ENCODE measurements around the gene SLC44A1. TPM values are rescaled to one million over a fixed set of nuclear protein-coding genes. Genes with fewer than 3 reads are reported as not detected.

SLC44A1 gene
- total RNA-seq, 2 experiments from 2014 or later, result 26.6 to 71.6 TPM

GRCh38 chr9:105206821-105207699 is 37.4 kb upstream of the SLC44A1 start:
- ChIA-PET CTCF (ENCODE audit: unreplicated experiment) (no interaction called here), POLR2A (interaction anchor here (0.8 kb wide), 1 partner anchor 363 kb away, joined by 3 read pairs; no protein-coding TSS in a partner anchor)
- TF ChIP-seq EZH2phosphoT487 (IDR thresholded peaks at IDR 0.05; ENCODE audit: borderline replicate concordance, low read depth, low read length), result no peak
- TF ChIP-seq CTCF (conservative IDR thresholded peaks at IDR 0.05; ENCODE audit: low read length), result no peak

DNA sequence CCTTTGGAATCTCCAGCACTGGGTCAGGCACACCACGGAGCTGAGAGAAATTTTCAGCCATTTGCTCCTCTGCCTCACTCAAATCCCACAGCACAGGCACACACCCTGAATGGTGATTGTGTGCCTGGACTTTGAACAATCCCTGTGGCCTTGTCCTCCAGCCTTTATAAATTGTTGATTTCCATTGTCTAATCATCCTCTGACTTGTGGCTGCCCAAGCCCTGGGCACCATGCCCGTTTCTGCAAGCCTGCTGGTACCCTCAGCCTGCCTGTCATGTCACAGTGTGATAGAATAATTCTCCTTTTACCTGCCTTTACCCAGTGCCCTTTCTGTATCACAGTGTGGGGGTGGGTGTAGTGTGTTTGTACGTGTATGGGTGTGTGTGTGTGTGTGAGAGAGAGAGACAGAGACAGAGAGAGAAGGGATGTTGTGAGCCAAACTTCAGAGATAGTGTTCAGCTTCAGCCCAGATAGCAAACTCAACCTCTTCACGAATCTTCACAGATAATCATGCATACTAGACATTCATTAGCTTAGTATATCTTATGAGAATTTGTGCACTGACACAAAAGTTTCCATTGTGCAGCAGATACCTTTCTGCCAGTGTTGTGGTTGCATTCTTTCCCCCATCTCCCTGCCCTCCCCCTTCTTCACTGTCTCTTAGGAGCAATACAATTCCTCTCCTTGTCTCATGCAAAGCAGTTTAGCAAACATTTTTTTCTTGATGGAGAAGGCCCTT is 27.8 kb upstream of the SLC44A1 start:
- no peak for DNase-seq (ENCODE audit: low spot score)
- Histone ChIP-seq H3K4me3 (ENCODE audit: low read depth, low read length, poor library complexity, severe bottlenecking) (no peak overlapping the region), H3K9me3 (ENCODE audit: low read length) (no peaks in the 10 kb centered on the region), H2AFZ (ENCODE audit: low read length) (no peak overlapping the region), H3K79me2 (ENCODE audit: insufficient read depth, low read depth, low read length) (no peaks in the 10 kb centered on the region), H3K27ac (ENCODE audit: low read depth, low read length, poor library complexity, severe bottlenecking) (no peak overlapping the region), H3K4me2 (ENCODE audit: low read length) (no peak overlapping the region), H3K36me3 (ENCODE audit: insufficient read depth, low read length) (no peaks in the 10 kb centered on the region), H3K4me1 (ENCODE audit: insufficient read depth, low read length, poor library complexity, severe bottlenecking) (no peaks in the 10 kb centered on the region), H3K9me2 (ENCODE audit: insufficient read depth, low read length) (no peaks in the 10 kb centered on the region), H4K20me1 (ENCODE audit: insufficient read depth, low read length) (no peaks in the 10 kb centered on the region)
- ChIA-PET POLR2A (no interaction called here), CTCF (ENCODE audit: unreplicated experiment) (no interaction called here)
- no TSS peak for BruUV-seq (replicated peaks)
- intact Hi-C loops (cut with micrococcal nuclease; ENCODE audit: unreplicated experiment), result loop anchor here (5.0 kb wide), 1 partner anchor 49 kb away; no protein-coding TSS in a partner anchor
- TF ChIP-seq EZH2phosphoT487 (IDR thresholded peaks at IDR 0.05; ENCODE audit: borderline replicate concordance, low read depth, low read length) (no peak), CTCF (conservative IDR thresholded peaks at IDR 0.05; ENCODE audit: low read length) (no peak)

More at GRCh38 chr9:105206821-105207699, 37.4 kb upstream of the SLC44A1 start:
- Histone ChIP-seq H4K20me1 (ENCODE audit: insufficient read depth, low read length) (no peaks in the 10 kb centered on the region), H3K4me1 (ENCODE audit: insufficient read depth, low read length, poor library complexity, severe bottlenecking) (no peaks in the 10 kb centered on the region), H3K4me3 (ENCODE audit: low read depth, low read length, poor library complexity, severe bottlenecking) (no peak overlapping the region), H2AFZ (ENCODE audit: low read length) (no peak overlapping the region), H3K36me3 (ENCODE audit: insufficient read depth, low read length) (no peaks in the 10 kb centered on the region), H3K4me2 (ENCODE audit: low read length) (no peak overlapping the region), H3K79me2 (ENCODE audit: insufficient read depth, low read depth, low read length) (no peaks in the 10 kb centered on the region), H3K27ac (ENCODE audit: low read depth, low read length, poor library complexity, severe bottlenecking) (no peak overlapping the region), H3K9me2 (ENCODE audit: insufficient read depth, low read length) (no peaks in the 10 kb centered on the region), H3K9me3 (ENCODE audit: low read length) (no peaks in the 10 kb centered on the region)
- no TSS peak for BruUV-seq (replicated peaks)
- no peak for DNase-seq (ENCODE audit: low spot score)
- intact Hi-C loops (cut with micrococcal nuclease; ENCODE audit: unreplicated experiment), result no loop called here

Data from OCI-LY7 (cell line).